Large intestine (tissue), 3 donors: ENCODE measurements around the gene SLC51A. TPM values are rescaled to one million over a fixed set of nuclear protein-coding genes. Genes with fewer than 3 reads are reported as not detected.
"Not testable (repeated sequence)": the region's sequence is repeated elsewhere in the genome, so short reads cannot be mapped to it uniquely, and the experiment has no call there.

ENCODE experiments used
- DNase-seq, 2 donors: peaks; one replicate each; pipeline versions ENCODE4 v3.0.0 to v3.0.0-alpha.2; 2013
- H3K27ac ChIP-seq: one replicate; pipeline ENCODE4 v1.5.1; 2013; ENCODE audit warnings: low read length
- H3K27me3 ChIP-seq: 2 replicates; pipeline ENCODE4 v1.6.1; 2013; ENCODE audit warnings: low read length; ENCODE audit not compliant: control insufficient read depth, insufficient read depth
- H3K36me3 ChIP-seq: 2 replicates; pipeline ENCODE4 v1.6.1; 2013; ENCODE audit warnings: low read length; ENCODE audit not compliant: control insufficient read depth, insufficient read depth
- H3K4me1 ChIP-seq: one replicate; pipeline ENCODE4 v1.6.1; 2013; ENCODE audit warnings: low read length; ENCODE audit not compliant: control insufficient read depth, insufficient read depth
- H3K4me3 ChIP-seq: one replicate; pipeline ENCODE4 v1.5.1; 2013; ENCODE audit warnings: low read length
- H3K9me3 ChIP-seq: one replicate; pipeline ENCODE4 v1.6.1; 2013; ENCODE audit warnings: mild to moderate bottlenecking, low read depth, low read length, moderate library complexity; ENCODE audit not compliant: control insufficient read depth
- WGBS: methylation state at CpG from one replicate; pipeline ENCODE4 v1.1.5; 2013; ENCODE audit warnings: low lambda C conversion rate; ENCODE audit not compliant: insufficient coverage; 5-methylcytosine and 5-hydroxymethylcytosine counted together
- polyA plus RNA-seq: library from polyadenylated mRNA; unstranded; fragments of 120-200 nt; gene quantifications from one replicate; pipeline ENCODE4 v1.2.1, GENCODE V29; 2013

The SLC51A gene
- polyA plus RNA-seq, 1 donor, result 29.6 TPM

GRCh38 chr3:196203846-196204245 lies 12.5 kb upstream of the SLC51A start:
- no peaks in the 10 kb centered on the region for H3K9me3 ChIP-seq
- no peaks in the 10 kb centered on the region for H3K4me1 ChIP-seq
- H3K27me3 ChIP-seq, result peaks cover 8% of the 10 kb centered on the region
- no peak overlapping the region for H3K4me3 ChIP-seq
- WGBS, result no CpG with 5 or more reads among the region's 3 CpGs
- DNase-seq, result no peak
- no peak overlapping the region for H3K27ac ChIP-seq
- H3K36me3 ChIP-seq, result no peaks in the 10 kb centered on the region

- H3K9me3 ChIP-seq, H3K4me1 ChIP-seq, DNase-seq, H3K36me3 ChIP-seq, H3K4me3 ChIP-seq, H3K27me3 ChIP-seq, H3K27ac ChIP-seq: not testable (repeated sequence)
- WGBS, result 93% methylated on average over 2 of the region's 9 CpGs
These were observed 10.7 kb upstream of the SLC51A start for GRCh38 chr3:196205442-196206205.

GRCh38 chr3:196207159-196207832 lies 9.0 kb upstream of the SLC51A start:
- Histone ChIP-seq H3K27me3 (peaks cover 8% of the 10 kb centered on the region), H3K4me3 (peak overlapping the region; percentile 35), H3K9me3 (no peaks in the 10 kb centered on the region), H3K36me3 (no peaks in the 10 kb centered on the region), H3K4me1 (peaks cover 2% of the 10 kb centered on the region), H3K27ac (no peak overlapping the region)
- WGBS, result no CpG with 5 or more reads among the region's 70 CpGs
- peak in 1 of 2 donors; percentile 31 for DNase-seq

GRCh38 chr3:196207833-196208607 lies 8.3 kb upstream of the SLC51A start:
- DNase-seq, result peak in 1 of 2 donors; percentile 55
- Histone ChIP-seq H3K4me3 (peak overlapping the region; percentile 25), H3K36me3 (no peaks in the 10 kb centered on the region), H3K4me1 (peaks cover 2% of the 10 kb centered on the region), H3K27me3 (peaks cover 8% of the 10 kb centered on the region), H3K9me3 (no peaks in the 10 kb centered on the region), H3K27ac (no peak overlapping the region)
- WGBS, result 0% methylated on average over 3 of the region's 49 CpGs

- no peak for DNase-seq
- peaks cover 7% of the 10 kb centered on the region for H3K4me1 ChIP-seq
- peaks cover 4% of the 10 kb centered on the region for H3K27me3 ChIP-seq
- H3K27ac ChIP-seq, result no peak overlapping the region
- no peaks in the 10 kb centered on the region for H3K36me3 ChIP-seq
- no peak overlapping the region for H3K4me3 ChIP-seq
- no peaks in the 10 kb centered on the region for H3K9me3 ChIP-seq
- no CpG with 5 or more reads among the region's 24 CpGs for WGBS
These were observed 7.2 kb upstream of the SLC51A start for GRCh38 chr3:196208942-196209695.

- 95% methylated on average over 6 of the region's 11 CpGs for whole genome bisulfite sequencing
- H3K9me3 ChIP-seq, H3K36me3 ChIP-seq, DNase-seq, H3K27ac ChIP-seq, H3K27me3 ChIP-seq, H3K4me3 ChIP-seq: not testable (repeated sequence)
- peaks cover 17% of the 10 kb centered on the region for H3K4me1 ChIP-seq
These were observed 6.2 kb upstream of the SLC51A start for GRCh38 chr3:196209944-196210672.

GRCh38 chr3:196210673-196211556 lies 5.4 kb upstream of the SLC51A start, which contains the start of gene ZDHHC19:
ZDHHC19 (minus strand) TSS chr3:196211400; CDS start chr3:196211315, 85 bp downstream.
- no peak for DNase-seq

GRCh38 chr3:196214783-196215441 lies 1.4 kb upstream of the SLC51A start:
- WGBS, result no CpG with 5 or more reads among the region's 16 CpGs
- DNase-seq, result peak; percentile 89 to 96
- H3K36me3 ChIP-seq, result no peaks in the 10 kb centered on the region
- peaks cover 2% of the 10 kb centered on the region for H3K27me3 ChIP-seq
- H3K4me1 ChIP-seq, result peaks cover 51% of the 10 kb centered on the region
- peak overlapping the region; percentile 84 for H3K27ac ChIP-seq
- H3K4me3 ChIP-seq, result no peak overlapping the region
- H3K9me3 ChIP-seq, result no peaks in the 10 kb centered on the region

More at GRCh38 chr3:196210673-196211556, 5.4 kb upstream of the SLC51A start, which contains the start of gene ZDHHC19:
- Histone ChIP-seq H3K27ac (no peak within 1 kb of the TSS), H3K36me3 (no peaks in the 10 kb centered on the region), H3K9me3 (no peaks in the 10 kb centered on the region), H3K27me3 (peaks cover 4% of the 10 kb centered on the region), H3K4me1 (peaks cover 25% of the 10 kb centered on the region), H3K4me3 (no peak within 1 kb of the TSS)
- WGBS, result no CpG with 5 or more reads among the region's 23 CpGs
